A549 (cell line): ENCODE data around the gene RBM18.

Source experiments
- BHLHE40 ChIP-seq: IDR thresholded peaks from 2 replicates; pipeline ENCODE4 v1.6.1; 2012; ENCODE audit warnings: low read depth, low read length, inconsistent platforms
- CTCF ChIP-seq: fragments of >200 bp; sonication (Bioruptor Twin); formaldehyde crosslinking; IDR thresholded peaks from 3 replicates; pipeline ENCODE4 v1.5.1; 2016
- EHF ChIP-seq: fragments of 250-450 bp; sonication (Bioruptor Pico); IDR thresholded peaks from 2 replicates; pipeline ENCODE4 v1.5.0; 2020; ENCODE audit warnings: mild to moderate bottlenecking
- EHMT2 ChIP-seq: fragments of 200-600 bp; sonication (generic); IDR thresholded peaks from 2 replicates; pipeline ENCODE4 v1.6.1; 2016; ENCODE audit warnings: antibody characterized with exemption, low read depth, mild to moderate bottlenecking, moderate library complexity
- ESRRA ChIP-seq: fragments of 150-350 bp; IDR thresholded peaks from 2 replicates; pipeline ENCODE4 v1.6.1; 2014; ENCODE audit warnings: mild to moderate bottlenecking, low read length, borderline replicate concordance
- FOXS1 ChIP-seq: fragments of 250-450 bp; sonication (Bioruptor Pico); IDR thresholded peaks from 2 replicates; pipeline ENCODE4 v1.5.0; 2020; ENCODE audit warnings: mild to moderate bottlenecking, moderate library complexity
- MAZ ChIP-seq: fragments of 150-350 bp; IDR thresholded peaks from 2 replicates; pipeline ENCODE4 v1.6.1; 2014; ENCODE audit warnings: antibody characterized with exemption, low read depth, low read length, borderline replicate concordance
- POLR2A ChIP-seq: IDR thresholded peaks from 2 replicates; pipeline ENCODE4 v1.6.1; 2012; ENCODE audit warnings: mild to moderate bottlenecking, low read length
- TF ChIP-seq, protein P1 (sequence below): fragments of 450-650 bp; IDR thresholded peaks from 2 replicates; pipeline ENCODE4 v1.6.1; 2014; ENCODE audit warnings: antibody characterized with exemption

GRCh38 chr9:122227575-122227900 lies 37.1 kb downstream of the RBM18 start:
- no peak for TF ChIP-seq EHF (CRISPR knock-in tag)
- TF ChIP-seq FOXS1 (CRISPR knock-in tag) = no peak
- no peak for TF ChIP-seq ESRRA
- no peak for TF ChIP-seq CTCF
- TF ChIP-seq BHLHE40 = no peak
- TF ChIP-seq POLR2A = no peak
- TF ChIP-seq, protein P1, sequence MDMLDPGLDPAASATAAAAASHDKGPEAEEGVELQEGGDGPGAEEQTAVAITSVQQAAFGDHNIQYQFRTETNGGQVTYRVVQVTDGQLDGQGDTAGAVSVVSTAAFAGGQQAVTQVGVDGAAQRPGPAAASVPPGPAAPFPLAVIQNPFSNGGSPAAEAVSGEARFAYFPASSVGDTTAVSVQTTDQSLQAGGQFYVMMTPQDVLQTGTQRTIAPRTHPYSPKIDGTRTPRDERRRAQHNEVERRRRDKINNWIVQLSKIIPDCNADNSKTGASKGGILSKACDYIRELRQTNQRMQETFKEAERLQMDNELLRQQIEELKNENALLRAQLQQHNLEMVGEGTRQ = no peak
- TF ChIP-seq EHMT2 = no peak
- no peak for TF ChIP-seq MAZ
